GM10847 (cell line): ENCODE data around the gene SWAP70.

Source experiments
- POLR2A ChIP-seq: IDR thresholded peaks from 2 replicates; pipeline ENCODE4 v1.6.1; 2011; ENCODE audit not compliant: insufficient read length; ENCODE audit errors: extremely low read depth

SWAP70 gene

GRCh38 chr11:9796266-9796665 lies 132.4 kb downstream of the SWAP70 start:
- no peak for TF ChIP-seq POLR2A

DNA sequence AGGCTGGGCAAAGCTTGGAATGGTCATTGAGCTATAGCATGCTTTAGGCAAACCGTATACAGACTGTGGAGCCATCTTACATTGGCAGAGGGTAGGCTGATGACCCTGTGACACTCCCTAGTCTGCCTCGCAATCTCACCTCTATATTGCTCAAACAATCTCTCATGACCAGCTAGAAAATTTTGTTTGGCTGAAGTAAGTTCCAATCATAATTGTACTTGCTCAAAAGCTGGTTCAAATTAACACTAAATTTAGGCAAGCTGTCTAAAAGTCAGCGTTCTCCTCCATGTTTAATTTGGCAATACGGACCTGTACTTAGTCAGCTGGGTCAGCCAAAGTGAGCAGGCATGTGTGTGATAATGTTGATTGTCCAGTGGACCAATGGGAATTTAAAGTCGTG lies 133.0 kb downstream of the SWAP70 start:
- TF ChIP-seq POLR2A, result no peak

DNA sequence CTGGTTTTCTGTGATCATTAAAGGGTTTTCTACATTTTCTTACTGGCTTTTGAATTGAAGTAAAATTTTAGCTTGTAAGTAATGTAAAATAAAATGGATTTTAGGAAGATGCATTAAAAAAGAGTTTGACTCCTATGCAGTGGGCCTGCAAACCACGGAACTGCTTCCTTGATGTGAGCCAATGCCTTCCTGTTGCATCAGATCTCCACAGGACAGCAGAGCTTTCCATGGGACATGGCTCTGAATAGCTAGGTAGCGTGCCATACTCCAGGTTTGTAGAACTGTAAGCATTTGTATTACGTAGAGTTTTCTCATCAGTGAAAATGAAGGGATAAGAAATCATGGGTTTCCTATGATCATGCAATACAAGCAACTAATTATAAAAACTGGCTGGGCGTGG lies 133.4 kb downstream of the SWAP70 start:
- no peak for TF ChIP-seq POLR2A

GRCh38 chr11:9799886-9800285 lies 136.0 kb downstream of the SWAP70 start:
- TF ChIP-seq POLR2A, result no peak

- TF ChIP-seq POLR2A, result no peak
Measured at GRCh38 chr11:9802291-9802861, 138.5 kb downstream of the SWAP70 start.
